ENCODE data around the gene DOCK2. TPM values are rescaled to one million over a fixed set of nuclear protein-coding genes. Genes with fewer than 3 reads are reported as not detected.

The DOCK2 gene
- total RNA-seq, 1 donor from 2014 or later: 3.3 TPM

DNA sequence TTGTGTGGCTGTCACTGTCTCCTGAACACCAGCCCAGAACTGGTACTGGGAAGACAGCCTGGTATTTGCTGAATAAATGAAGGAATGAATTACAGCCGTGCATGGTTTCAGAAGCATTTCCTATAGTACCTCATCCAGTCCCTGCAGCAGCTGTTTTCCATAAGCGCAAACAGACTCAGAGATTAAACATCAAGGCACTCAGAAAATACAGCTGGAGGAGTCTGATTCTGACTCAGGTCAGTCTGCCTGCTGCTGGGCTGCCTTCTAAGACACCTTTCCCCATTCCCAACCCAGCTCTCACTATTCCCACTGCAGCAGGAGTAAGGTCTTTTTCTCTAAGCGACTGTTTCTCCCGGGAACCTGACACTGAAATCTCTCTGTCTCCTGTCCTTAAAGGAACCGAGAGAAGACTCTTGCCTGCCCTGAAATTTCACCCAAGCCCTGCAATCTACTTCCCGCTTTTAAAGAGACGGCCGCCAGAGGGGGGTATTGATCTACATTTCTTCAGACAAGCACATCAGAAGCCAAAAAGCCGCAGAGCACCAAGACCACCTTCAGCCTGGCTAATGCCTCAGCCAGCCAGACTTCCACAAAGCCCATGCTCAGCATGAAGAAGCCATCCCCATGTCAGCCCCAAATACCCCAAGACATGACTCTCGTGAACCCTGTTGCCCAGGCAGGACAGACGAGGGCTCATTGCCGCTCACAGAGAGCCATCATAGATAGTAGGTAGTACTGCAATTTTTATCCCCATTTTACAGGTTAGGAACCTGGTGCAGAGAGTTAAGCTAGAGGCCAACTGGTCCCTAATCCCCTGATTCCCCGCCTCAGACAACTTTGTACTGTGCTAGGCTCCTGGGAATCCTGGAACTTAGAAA lies 463.2 kb downstream of the DOCK2 start:
- FAIRE-seq (no peak), DNase-seq (ENCODE audit: low spot score in 2 of 2) (peak; percentile 47 to 55)

DNA sequence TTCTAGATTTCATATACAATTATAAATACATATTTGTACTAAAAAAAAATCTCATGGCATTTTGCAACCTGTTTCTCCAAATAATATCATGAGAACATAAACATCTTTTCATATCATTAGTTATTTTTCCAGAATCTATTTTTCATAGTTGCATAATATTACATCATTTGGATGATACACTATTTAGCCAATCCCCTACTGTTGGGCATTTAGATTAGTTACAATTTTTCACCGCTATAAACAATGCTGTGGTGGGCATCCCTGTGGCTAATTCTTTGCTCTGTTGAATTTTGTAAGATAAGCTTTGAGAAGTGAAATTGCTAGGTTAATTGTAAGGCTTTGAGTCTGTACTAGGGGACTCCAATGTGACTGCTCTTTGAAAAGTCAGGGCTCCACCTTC lies 466.4 kb downstream of the DOCK2 start:
- DNase-seq (ENCODE audit: low spot score in 2 of 2) (no peak), FAIRE-seq (no peak)

DNA sequence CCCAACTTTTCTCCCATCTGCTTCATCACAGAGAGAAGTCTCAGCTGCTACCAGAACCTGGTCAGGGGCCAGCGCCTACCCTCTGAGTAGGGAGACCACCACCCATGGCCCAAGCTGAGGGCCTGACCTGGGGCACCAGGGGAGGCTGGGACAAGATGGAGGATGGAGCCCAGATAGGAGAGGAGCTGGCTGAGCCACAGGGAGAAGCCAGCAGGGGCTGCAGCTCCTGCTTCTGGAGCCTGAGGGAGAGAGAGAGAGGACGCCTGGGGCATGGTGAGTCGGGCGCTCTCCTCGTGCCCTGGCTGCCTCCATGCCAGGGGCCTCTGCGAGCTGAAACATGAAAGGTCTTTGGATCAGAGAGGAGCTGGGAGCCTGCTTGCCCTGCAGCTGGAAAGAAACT lies 467.2 kb downstream of the DOCK2 start:
- no peak for FAIRE-seq
- no peak for DNase-seq (ENCODE audit: low spot score in 2 of 2)

DNA sequence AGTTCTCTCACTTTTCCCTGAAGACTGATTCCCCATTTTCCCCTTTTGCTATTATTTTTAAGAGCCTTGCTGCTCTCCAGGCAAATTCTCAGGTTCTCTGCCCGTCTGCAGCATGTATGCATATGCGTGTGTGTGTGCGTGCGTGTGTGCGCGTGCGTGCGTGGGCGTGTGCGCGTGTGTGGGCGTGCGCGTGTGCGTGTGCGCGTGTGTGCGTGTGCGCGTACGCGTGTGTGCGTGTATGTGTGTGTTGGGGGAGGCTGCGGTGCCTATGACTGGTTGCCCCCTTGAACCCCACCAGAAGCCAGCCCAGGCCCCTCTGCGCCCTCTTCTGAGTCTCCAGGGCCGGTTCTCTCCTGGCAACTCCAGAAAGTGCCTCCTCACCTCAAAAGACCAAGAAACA lies 467.6 kb downstream of the DOCK2 start:
- DNase-seq (ENCODE audit: low spot score in 2 of 2) (no peak), FAIRE-seq (no peak)

DNA sequence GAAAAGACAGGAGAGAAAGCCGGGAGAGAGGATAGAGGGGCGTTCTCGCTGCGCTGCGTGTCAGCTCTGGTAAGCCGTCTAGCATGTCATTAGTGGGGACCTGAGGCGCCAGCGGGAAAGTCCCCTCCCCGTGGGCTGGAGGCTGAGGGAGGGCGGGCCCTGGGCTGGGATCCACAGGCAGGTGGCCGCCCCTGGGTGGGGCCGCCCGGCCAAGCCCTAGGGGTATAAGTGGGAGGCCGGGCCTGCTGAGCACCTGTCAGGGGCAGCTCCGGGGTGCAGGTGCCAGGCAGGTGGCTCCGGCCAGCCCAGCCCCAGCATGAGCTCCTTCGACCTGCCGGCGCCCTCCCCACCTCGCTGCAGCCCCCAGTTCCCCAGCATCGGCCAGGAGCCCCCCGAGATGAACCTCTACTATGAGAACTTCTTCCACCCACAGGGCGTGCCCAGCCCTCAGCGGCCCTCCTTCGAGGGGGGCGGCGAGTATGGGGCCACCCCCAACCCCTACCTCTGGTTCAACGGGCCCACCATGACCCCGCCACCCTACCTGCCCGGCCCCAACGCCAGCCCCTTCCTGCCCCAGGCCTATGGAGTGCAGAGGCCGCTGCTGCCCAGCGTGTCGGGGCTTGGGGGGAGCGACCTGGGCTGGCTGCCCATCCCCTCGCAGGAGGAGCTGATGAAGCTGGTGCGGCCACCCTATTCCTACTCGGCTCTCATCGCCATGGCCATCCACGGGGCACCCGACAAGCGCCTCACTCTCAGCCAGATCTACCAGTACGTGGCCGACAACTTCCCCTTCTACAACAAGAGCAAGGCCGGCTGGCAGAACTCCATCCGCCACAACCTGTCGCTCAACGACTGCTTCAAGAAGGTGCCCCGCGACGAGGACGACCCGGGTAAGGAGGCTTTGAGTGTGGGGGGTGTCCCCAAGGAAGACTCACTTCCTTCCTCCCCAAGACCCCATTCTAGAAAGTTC lies 468.9 kb downstream of the DOCK2 start, which contains the start of gene FOXI1:
FOXI1 (plus strand) TSS at position 256 of the 970 bp plus-strand sequence; CDS start at position 317, 61 bp downstream.
- DNase-seq (ENCODE audit: low spot score in 2 of 2) (no peak), FAIRE-seq (no peak)

DNA sequence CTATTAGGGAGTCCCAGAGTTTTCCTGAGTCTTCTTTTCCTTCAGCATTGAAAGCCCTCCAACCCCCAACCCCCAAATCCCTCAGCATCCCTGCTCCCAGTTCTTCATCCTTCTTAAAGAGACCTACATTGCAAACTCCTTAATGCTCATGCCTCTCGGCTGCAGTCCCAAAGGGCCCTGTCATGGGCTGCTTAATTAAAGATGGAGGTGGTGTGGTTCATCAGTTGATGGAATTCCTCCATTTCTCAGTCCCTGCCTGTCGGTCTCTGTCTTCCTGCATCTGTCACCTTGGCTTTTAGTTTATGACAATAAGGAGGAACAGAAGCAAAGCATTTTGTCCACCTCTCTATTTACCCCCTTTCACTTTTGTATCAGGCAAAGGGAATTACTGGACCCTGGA lies 470.6 kb downstream of the DOCK2 start:
- no peak for DNase-seq (ENCODE audit: low spot score in 2 of 2)
- FAIRE-seq: no peak

DNA sequence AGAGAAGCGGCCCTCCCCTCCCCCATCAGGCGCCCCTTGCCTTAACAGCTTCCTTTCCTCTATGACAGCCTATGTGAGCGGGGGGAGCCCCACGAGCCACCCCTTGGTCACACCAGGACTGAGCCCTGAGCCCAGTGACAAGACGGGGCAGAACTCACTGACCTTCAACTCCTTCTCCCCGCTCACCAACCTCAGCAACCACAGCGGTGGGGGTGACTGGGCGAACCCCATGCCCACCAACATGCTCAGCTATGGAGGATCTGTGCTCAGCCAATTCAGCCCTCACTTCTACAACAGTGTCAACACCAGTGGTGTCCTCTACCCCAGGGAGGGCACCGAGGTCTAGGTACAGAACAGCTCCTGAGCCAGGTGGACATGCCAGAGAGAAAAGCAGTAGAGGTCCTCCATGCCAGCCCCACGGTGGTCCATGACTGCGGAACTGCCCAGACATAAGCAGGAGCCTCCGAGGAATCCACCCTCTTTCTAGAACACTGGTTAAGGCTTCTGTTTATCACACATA lies 471.3 kb downstream of the DOCK2 start:
- DNase-seq (ENCODE audit: low spot score in 2 of 2) (no peak), FAIRE-seq (no peak)

DNA sequence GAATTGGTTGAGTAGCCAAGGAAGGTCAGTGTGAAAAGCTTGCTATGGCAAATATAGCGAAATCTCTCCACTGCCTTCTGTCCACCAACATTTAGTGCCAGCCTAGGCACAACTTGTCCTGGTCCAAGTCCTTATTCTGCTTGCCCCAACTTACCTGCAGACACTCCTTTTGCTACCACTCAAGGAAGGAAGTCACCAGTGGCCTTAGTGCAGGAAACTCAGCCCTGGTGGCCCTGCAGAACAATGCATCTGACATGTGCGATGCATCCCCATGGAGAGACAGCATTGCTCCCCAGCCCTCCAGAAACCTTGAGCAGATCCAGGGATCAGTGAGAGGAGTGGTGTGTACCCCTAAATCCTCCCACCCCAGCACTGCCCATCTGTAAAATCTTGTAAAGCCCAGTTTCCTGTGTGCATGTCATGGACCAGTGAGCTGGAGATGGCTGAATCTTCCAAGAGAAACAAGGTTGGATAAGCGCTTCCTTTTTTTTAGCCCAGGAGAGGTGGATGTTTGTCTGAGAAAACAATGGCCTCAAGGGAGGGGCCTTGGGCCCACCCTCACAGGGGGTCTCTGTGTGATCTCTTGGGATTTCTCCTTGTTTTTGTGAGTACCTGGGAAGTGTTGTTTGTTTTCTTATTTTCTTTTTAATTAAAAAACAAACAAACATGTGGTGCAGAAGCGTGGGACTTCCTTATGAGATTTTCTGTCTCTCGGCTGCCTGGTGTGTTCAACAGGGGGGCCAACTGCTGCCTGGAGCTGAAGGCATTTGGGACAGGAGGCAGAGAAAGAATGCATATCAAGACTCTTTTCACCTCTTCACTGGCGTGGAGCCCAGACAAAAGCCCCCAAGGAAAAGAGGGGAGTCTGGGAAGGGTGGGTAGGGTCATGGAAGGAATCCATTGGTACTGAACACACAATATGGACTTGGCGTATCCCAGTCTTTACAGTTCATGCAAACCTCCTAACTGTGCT lies 472.3 kb downstream of the DOCK2 start:
- FAIRE-seq: no peak
- no peak for DNase-seq (ENCODE audit: low spot score in 2 of 2)

DNA sequence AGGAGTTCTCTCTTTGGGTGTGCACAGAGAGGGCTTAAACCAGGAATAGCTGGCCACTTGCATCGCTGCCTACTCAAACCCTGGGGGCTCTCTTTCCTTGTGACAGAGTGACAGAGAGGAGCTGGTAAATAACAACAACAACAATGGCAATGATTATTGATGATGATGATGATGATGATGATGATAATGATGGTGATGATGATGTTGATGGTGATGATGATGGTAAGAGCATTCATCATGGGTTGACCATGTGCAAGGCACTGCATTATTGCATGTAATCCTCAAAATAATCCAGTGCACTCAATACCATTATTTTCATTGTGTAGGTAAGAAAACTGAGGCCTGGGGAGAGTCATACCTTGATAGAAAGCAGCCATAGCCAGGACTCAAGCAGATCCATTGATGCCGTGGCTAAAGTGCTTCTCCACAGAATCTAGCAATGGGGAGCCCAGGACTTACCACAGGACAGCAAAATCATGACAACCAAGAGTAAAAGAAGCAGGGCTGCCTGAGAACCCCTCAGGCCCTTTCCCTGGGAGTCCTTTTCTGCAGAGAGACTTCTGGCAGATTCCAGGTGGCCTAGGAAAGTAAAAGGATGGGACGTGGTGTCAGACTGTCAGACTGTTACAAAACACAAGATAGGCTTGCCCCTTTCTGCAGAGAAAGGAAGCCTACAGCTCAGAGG lies 473.5 kb downstream of the DOCK2 start:
- FAIRE-seq (no peak), DNase-seq (ENCODE audit: low spot score in 2 of 2) (no peak)

DNA sequence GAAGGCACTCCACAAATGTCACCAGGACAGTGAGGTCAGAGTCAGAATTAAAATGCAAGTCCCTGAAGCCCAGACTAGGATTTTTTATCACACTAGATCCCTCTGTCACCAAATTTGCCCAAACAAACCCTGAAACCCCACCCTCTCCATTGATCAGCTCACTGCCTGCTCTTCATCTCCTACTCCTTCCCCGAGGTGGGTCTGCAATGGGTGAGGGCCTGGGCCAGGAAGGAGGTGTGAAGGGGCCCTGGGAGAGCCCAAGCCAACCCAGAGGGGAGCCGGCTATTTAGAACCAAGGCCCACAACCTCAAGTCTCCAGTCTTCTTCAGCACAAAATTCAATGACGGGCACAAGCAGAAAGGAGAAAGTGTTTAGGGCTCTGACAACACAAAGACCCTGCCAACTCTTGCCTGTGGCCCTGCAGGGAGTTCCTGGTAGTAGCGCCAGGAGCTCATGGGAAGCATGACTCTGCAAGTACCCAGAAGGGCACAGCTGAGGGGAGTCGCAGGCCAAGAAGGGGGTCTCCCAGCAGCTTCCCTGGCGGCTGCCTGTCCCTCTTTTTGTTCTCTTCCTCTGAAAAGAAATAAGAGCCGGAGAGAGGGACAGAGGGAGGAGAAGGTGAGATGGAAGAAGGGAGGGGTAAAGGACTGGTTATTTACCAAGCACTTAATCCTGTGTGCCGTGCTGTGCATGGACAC lies 474.2 kb downstream of the DOCK2 start:
- DNase-seq (ENCODE audit: low spot score in 2 of 2) (no peak), FAIRE-seq (no peak)

DNA sequence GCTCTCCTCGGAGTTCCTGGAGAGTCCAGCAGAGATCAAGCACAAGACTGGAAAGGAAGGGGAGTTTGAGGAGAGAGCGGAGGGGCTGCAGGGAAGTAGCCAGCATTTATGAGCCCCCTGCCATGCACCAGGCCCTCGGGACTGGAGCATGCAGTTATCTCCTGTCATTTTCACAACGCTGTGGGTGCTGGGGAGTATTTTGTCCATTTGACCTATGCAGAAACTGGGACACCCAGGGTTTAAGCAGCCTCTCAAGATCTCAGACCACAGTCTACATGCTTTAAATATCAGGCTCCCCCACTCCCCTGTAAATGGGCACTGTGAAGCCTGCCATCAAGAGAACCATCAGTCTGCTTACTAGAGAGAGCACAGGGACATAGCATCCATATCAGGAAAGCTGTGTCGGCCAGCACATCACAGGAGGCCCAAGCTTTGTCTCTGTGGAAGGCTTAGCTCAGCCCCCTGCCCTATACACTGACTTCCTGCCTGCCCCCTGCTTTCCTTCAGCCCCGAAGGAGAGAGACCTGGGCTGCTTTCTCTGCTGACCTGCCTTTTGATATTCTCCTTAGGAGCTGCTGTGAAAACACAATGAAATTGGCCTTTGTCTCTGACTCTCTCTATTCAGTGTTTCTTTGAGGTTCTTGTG lies 475.9 kb downstream of the DOCK2 start:
- no peak for DNase-seq (ENCODE audit: low spot score in 2 of 2)
- no peak for FAIRE-seq

DNA sequence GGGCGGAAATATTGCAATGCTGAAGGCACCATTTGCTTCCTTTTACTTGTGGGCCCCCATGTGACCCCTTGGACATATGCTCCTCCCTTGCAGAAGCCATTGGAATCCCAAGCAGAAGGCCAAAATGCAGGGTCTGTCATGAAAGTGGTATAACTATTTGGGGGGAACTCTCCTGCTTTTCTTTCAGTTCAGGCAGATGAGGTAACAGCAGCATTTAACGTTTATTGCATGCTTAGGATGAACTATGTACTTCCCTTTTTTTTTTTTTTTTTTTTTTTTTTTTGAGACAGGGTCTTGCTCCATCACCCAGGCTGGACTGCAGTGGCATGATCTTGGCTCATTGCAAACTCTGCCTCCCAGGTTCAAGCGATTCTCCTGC lies 476.4 kb downstream of the DOCK2 start:
- FAIRE-seq: no peak
- no peak for DNase-seq (ENCODE audit: low spot score in 2 of 2)

DNA sequence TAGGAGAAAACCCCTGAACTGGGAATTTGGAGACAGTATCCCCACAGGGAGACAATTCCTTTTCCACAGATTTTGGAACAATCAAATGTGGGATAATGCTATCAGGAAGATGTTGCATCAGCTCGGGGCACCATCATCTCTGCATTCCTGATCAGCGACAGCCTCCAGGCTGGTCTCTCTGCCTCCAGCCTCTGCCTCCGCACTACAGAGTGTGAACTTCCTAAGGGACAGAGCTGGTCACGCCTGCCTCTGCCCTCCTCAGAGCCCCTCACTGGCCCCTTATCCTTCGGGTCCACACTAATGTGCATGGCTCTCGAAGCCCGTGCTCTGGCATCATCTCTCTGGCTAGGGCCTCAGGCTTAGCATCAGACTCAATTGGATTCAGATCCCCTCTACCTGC lies 477.2 kb downstream of the DOCK2 start:
- no peak for DNase-seq (ENCODE audit: low spot score in 2 of 2)
- no peak for FAIRE-seq

DNA sequence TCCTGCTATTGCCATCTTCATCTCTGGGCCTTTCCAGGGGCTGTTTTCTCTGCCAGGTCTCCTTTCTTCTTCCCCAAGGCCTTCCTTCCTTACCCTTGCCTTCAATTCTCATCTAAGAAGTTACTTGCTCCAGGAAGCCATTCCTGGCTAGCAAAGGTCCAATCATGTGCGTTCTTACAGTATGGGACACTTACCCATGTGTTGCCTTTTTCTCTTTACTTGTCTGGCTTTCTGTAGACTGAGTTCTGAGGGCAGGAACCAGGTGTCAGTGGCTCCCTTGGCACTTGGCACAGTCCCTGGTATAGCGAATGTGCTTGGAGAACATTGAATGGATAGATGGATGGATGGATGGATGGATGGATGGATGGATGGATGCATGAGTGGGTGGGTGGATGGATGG lies 478.9 kb downstream of the DOCK2 start:
- DNase-seq (ENCODE audit: low spot score in 2 of 2) (no peak), FAIRE-seq (no peak)

DNA sequence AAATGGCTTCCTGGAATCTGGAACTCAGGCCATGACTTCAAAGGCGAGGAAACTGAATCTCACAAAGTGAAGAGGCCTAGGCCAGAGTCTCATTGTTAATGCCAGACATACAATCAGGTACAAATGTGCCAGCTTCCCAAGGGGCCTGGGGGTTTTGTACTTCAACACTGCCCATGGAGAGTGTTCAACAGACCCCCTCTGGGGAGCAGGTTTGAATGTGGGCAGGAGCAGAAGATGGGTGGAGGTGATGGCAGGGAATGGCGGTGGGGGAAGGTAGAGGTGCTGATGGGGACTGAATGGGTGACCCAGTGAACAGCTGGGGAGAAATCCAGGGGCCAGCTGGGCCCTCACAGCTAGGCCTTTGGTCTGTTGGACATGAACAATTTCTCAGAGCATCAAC lies 480.7 kb downstream of the DOCK2 start:
- no peak for DNase-seq (ENCODE audit: low spot score in 2 of 2)
- FAIRE-seq: no peak

DNA sequence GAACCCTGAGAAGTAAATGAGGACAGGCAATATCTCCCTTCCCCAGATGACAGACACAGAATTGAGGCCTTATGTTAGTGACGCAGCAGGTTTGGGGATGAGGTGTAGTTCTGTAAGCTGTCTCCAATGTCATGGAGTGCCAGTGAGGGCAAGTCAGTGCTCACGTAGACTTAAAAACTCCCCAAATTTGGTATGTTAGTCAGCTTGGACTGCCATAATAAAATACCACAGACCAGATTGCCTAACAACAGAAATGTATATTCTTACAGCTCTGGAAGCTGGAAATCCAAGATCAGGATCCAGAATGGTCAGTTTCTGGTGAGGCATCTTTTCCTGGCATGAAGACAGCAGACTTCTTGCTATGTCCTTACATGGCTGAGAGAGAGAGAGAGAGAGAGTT lies 483.5 kb downstream of the DOCK2 start:
- FAIRE-seq: no peak
- DNase-seq (ENCODE audit: low spot score in 2 of 2): no peak

DNA sequence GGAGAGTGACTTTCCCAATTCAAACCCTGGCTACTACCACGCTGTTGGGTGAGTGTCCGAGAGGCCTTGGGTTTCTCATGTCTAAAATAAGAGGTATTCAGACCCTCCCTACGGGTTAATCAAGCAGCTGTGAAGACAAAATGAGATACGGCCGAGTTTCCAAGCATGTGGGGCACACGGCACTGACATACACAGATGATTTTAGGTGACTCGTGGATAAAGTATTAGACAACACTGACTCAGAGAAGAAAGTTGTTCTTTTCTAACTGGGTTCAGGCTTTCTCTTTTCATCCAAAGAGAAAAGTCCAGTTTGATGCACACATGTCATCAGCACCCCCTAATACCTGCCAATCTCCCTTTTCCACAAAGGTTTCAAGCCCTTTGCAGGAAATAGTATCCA lies 484.2 kb downstream of the DOCK2 start:
- no peak for DNase-seq (ENCODE audit: low spot score in 2 of 2)
- FAIRE-seq: no peak

DNA sequence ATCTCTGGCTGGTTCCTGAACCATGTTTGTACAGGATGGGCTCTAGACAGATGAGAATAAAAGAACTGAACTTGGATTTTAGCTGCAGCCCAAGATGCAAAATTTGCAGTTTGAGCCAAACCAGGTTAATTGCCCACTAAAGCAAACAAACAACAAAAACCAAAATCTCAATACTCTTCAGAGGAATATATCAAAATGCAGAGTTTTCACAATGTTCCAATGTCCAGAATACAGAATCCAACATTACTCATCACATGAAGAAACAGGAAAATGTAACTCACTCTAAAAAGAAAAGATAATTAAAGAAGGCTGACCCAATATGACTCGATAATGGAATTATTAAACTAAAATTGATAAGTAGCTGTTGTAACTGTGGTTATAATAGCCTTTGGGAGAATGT lies 489.0 kb downstream of the DOCK2 start:
- FAIRE-seq (no peak), DNase-seq (ENCODE audit: low spot score in 2 of 2) (no peak)
